ENCODE results near the gene SNX9.

Gene SNX9

GRCh38 chr6:157859775-157860504 is 36.9 kb downstream of the SNX9 start:
- no peak for DNase-seq

GRCh38 chr6:157860505-157860991 is 37.5 kb downstream of the SNX9 start:
- DNase-seq = peak; percentile 50

- DNase-seq = no peak
These were observed 38.1 kb downstream of the SNX9 start for GRCh38 chr6:157861184-157861583.

- DNase-seq = no peak
These were observed 38.8 kb downstream of the SNX9 start for GRCh38 chr6:157861814-157862213.

- DNase-seq = no peak
These were observed 39.7 kb downstream of the SNX9 start for GRCh38 chr6:157862706-157863105.

- DNase-seq = no peak
These were observed 41.2 kb downstream of the SNX9 start for GRCh38 chr6:157864185-157864761.

GRCh38 chr6:157865249-157865648 is 42.2 kb downstream of the SNX9 start:
- DNase-seq = no peak

- DNase-seq = peak; percentile 44
These were observed 44.1 kb downstream of the SNX9 start for GRCh38 chr6:157867155-157867559.

GRCh38 chr6:157867981-157868380 is 44.9 kb downstream of the SNX9 start:
- peak; percentile 68 for DNase-seq

GRCh38 chr6:157868835-157869234 is 45.8 kb downstream of the SNX9 start:
- DNase-seq = no peak

GRCh38 chr6:157869673-157870302 is 46.7 kb downstream of the SNX9 start:
- no peak for DNase-seq

GRCh38 chr6:157873735-157874344 is 50.8 kb downstream of the SNX9 start:
- DNase-seq = peak; percentile 69

GRCh38 chr6:157877149-157877548 is 54.1 kb downstream of the SNX9 start:
- DNase-seq = no peak

GRCh38 chr6:157877573-157878438 is 54.8 kb downstream of the SNX9 start:
- no peak for DNase-seq

- DNase-seq = no peak
These were observed 56.2 kb downstream of the SNX9 start for GRCh38 chr6:157879034-157879872.

- no peak for DNase-seq
These were observed 56.8 kb downstream of the SNX9 start for GRCh38 chr6:157879873-157880254.

GRCh38 chr6:157880534-157880933 is 57.5 kb downstream of the SNX9 start:
- DNase-seq = no peak

- DNase-seq = no peak
These were observed 58.3 kb downstream of the SNX9 start for GRCh38 chr6:157881342-157881741.

- DNase-seq = no peak
These were observed 61.7 kb downstream of the SNX9 start for GRCh38 chr6:157884756-157885155.

GRCh38 chr6:157885211-157885788 is 62.3 kb downstream of the SNX9 start:
- no peak for DNase-seq

- DNase-seq = no peak
These were observed 62.8 kb downstream of the SNX9 start for GRCh38 chr6:157885876-157886275.

Data from fibroblast of skin of scalp (primary cell).